K562 (cell line): ENCODE results near the gene ARID5B. TPM values are rescaled to one million over a fixed set of nuclear protein-coding genes. Genes with fewer than 3 reads are reported as not detected.
A peak's percentile ranks its signal among the peaks of the same experiment; 100 is the strongest.

ENCODE experiments used
- ATAC-seq: fragments of 200-7000 bp; cut with Tn5 transposase; 3 replicates; pipeline ENCODE4 v1.9.1; 2020; ENCODE audit warnings: moderate library complexity
- BruUV-seq: library from RNA; stranded (reverse); fragments of 400-500 nt; replicated peaks from 2 replicates; lab custom pipeline; 2021; lab: Mats Ljungman, UMichigan
- CTCF ChIA-PET: fragments of 300-600 bp; formaldehyde crosslinking; extraction: SDS; loops from one replicate; lab custom pipeline; 2021; ENCODE audit warnings: low intra/inter-chr PET ratio; lab: Yijun Ruan, JAX
- POLR2A ChIA-PET: fragments of 300-600, 350-650 bp; sonication (Branson Sonifier 250); formaldehyde crosslinking; extraction: SDS; loops from one replicate; lab custom pipeline; 2021; ENCODE audit warnings: antibody characterized with exemption, inconsistent platforms; lab: Yijun Ruan, JAX
- DNase-seq, 4 experiments: peaks; one replicate each; pipeline versions ENCODE4 v3.0.0 to v3.0.0-alpha.2; 2011 to 2018; ENCODE audit warnings: low spot score in 3 of 4, mixed read lengths in 3 of 4; ENCODE audit errors: extremely low read depth in 1 of 4
- FAIRE-seq: peaks from 2 replicates; lab custom pipeline; 2011; peaks lifted over from hg19 to GRCh38; lab: Jason Lieb, UNC
- H2AFZ ChIP-seq: 2 replicates; pipeline ENCODE4 v1.6.0; 2011; ENCODE audit warnings: low read depth, low read length, control low read depth, inconsistent platforms
- H3K27ac ChIP-seq: fragments of 200-600 bp; 3 replicates; pipeline ENCODE4 v1.8.0; 2011; ENCODE audit warnings: low read depth, mild to moderate bottlenecking, control low read depth, inconsistent platforms, low read length, moderate library complexity, mixed read lengths; ENCODE audit errors: extremely low read depth
- H3K27me3 ChIP-seq, 2 experiments: fragments of 300-600 bp in 1 of 2; 2 replicates in 1 of 2; 3 replicates in 1 of 2; pipeline versions ENCODE4 v1.6.0 to v1.8.0; 2011; ENCODE audit warnings: inconsistent platforms in 2 of 2, low read length in 2 of 2, mild to moderate bottlenecking in 1 of 2, mixed read lengths in 1 of 2, moderate library complexity in 1 of 2; ENCODE audit not compliant: control insufficient read depth in 2 of 2, insufficient read depth in 2 of 2
- H3K36me3 ChIP-seq: fragments of 300-600 bp; 3 replicates; pipeline ENCODE4 v1.8.0; 2011; ENCODE audit warnings: mild to moderate bottlenecking, low read length, inconsistent platforms; ENCODE audit not compliant: control insufficient read depth, insufficient read depth
- H3K4me1 ChIP-seq, 2 experiments: fragments of 200-600 bp in 1 of 2; replicated peaks in 1 of 2; 2 replicates in 1 of 2; 3 replicates in 1 of 2; pipeline versions ENCODE4 v1.5.1 to v1.8.0; 2011; ENCODE audit warnings: inconsistent platforms in 2 of 2, low read length in 2 of 2, mild to moderate bottlenecking in 1 of 2, mixed read lengths in 1 of 2, moderate library complexity in 1 of 2; ENCODE audit not compliant: control insufficient read depth in 2 of 2, insufficient read depth in 2 of 2
- H3K4me2 ChIP-seq: 2 replicates; pipeline ENCODE4 v1.6.1; 2011; ENCODE audit warnings: low read length, control low read depth, inconsistent platforms, mixed read lengths; ENCODE audit not compliant: insufficient read depth
- H3K4me3 ChIP-seq: fragments of 200-600 bp; sonication (generic), shearing (Covaris generic); 2 replicates; pipeline ENCODE4 v1.5.1; 2016; ENCODE audit warnings: control low read depth, inconsistent platforms
- H3K79me2 ChIP-seq: fragments of 200-600 bp; 3 replicates; pipeline ENCODE4 v1.8.0; 2011; ENCODE audit warnings: low read length, inconsistent platforms; ENCODE audit not compliant: control insufficient read depth, insufficient read depth
- H3K9ac ChIP-seq, 2 experiments: 2 replicates each; pipeline versions ENCODE4 v1.6.0 to v1.6.1; 2011; ENCODE audit warnings: low read depth in 2 of 2, low read length in 2 of 2, control low read depth in 1 of 2, inconsistent platforms in 1 of 2, mild to moderate bottlenecking in 1 of 2, mixed read lengths in 1 of 2; ENCODE audit not compliant: insufficient read depth in 1 of 2
- H3K9me1 ChIP-seq: one replicate; pipeline ENCODE4 v1.6.0; 2011; ENCODE audit warnings: inconsistent platforms, mild to moderate bottlenecking, low read length, moderate library complexity; ENCODE audit not compliant: control insufficient read depth, insufficient read depth
- H3K9me3 ChIP-seq: replicated peaks from 2 replicates; pipeline ENCODE4 v1.5.1; 2011; ENCODE audit warnings: low read depth, low read length, inconsistent platforms; ENCODE audit not compliant: control insufficient read depth, insufficient read depth
- H4K20me1 ChIP-seq: replicated peaks from 2 replicates; pipeline ENCODE4 v1.6.1; 2011; ENCODE audit warnings: low read length, inconsistent platforms, mixed read lengths; ENCODE audit not compliant: control insufficient read depth, insufficient read depth
- CXXC5 ChIP-seq: fragments of 250-450 bp; sonication (Bioruptor Pico); IDR thresholded peaks from 2 replicates; pipeline ENCODE4 v1.8.0; 2022; ENCODE audit warnings: inconsistent platforms, mild to moderate bottlenecking, moderate library complexity
- FOSL1 ChIP-seq: fragments of 200-800 bp; sonication (Bioruptor generic); conservative IDR thresholded peaks from 2 replicates; pipeline ENCODE4 v1.6.1; 2016; ENCODE audit warnings: missing genetic modification characterization, missing compliant biosample characterization
- RFX5 ChIP-seq: IDR thresholded peaks from 2 replicates; pipeline ENCODE4 v1.6.1; 2011; ENCODE audit warnings: low read depth, mild to moderate bottlenecking, improper control_type of control experiment, low read length
- STAT5A ChIP-seq: IDR thresholded peaks from 2 replicates; pipeline ENCODE4 v1.6.1; 2012; ENCODE audit warnings: low read length, inconsistent platforms, borderline replicate concordance
- USF2 ChIP-seq: sonication (generic); formaldehyde crosslinking; IDR thresholded peaks from 2 replicates; pipeline ENCODE4 v1.5.0; 2020; ENCODE audit warnings: missing genetic modification reagents
- ZNF511 ChIP-seq: sonication (generic); formaldehyde crosslinking; IDR thresholded peaks from 2 replicates; pipeline ENCODE4 v1.8.0; 2022; ENCODE audit warnings: mild to moderate bottlenecking, missing genetic modification reagents
- WGBS: fragments of 100-300 bp; shearing (Covaris generic); methylation state at CpG from one replicate; pipeline ENCODE4 v1.1.6; 2016; ENCODE audit warnings: low coverage, mixed read lengths; ENCODE audit not compliant: insufficient coverage; ENCODE audit errors: missing lambda C conversion rate; 5-methylcytosine and 5-hydroxymethylcytosine counted together
- in situ Hi-C: fragments of 300-500 bp; cut with MboI; formaldehyde crosslinking; loops from 4 replicates; pipeline ENCODE4 v1.15.0; 2018; ENCODE audit warnings: inconsistent platforms, mixed read lengths
- intact Hi-C: fragments of 100-400 bp; cut with micrococcal nuclease; formaldehyde crosslinking; loops from 2 replicates; pipeline ENCODE4 v1.14.2; 2022
- polyA plus RNA-seq, 8 experiments: library from polyadenylated mRNA; depleted of rRNA in 4 of 8; stranded (reverse) in 5 of 8; unstranded in 3 of 8; fragments of >200 nt; fragmentation: Nextera tagmentation in 2 of 8; fragmentation: Illumina TruSeq in 1 of 8; extraction: Ambion mirVana in 2 of 8; extraction: Trizol in 1 of 8; gene quantifications; 2 replicates each; pipeline versions ENCODE4 v1.2.1 to v1.2.3, GENCODE V29; 2011 to 2014; ENCODE audit warnings: inconsistent platforms in 1 of 8, missing spikeins in 1 of 8
- total RNA-seq, 7 experiments: library from RNA; depleted of rRNA in 6 of 7; stranded (reverse); fragments of >200 nt in 6 of 7; fragmentation: Illumina TruSeq in 2 of 7; extraction: Trizol in 2 of 7; gene quantifications; 2 replicates each; pipeline versions ENCODE4 v1.2.1 to v1.2.3, GENCODE V29; 2011 to 2021; ENCODE audit warnings: low replicate concordance in 1 of 7

The ARID5B gene
- total and polyA plus RNA-seq, 9 of the 15 experiments (the other 6 are each of a cell fraction or from before 2014, with no cell fraction given): 0.48 to 1.6 (median 0.80) TPM

- no peak for DNase-seq
- no peak for FAIRE-seq
- Histone ChIP-seq H4K20me1 (no peaks in the 10 kb centered on the region), H3K9me3 (no peaks in the 10 kb centered on the region), H2AFZ (peak overlapping the region; percentile 48), H3K9me1 (no peaks in the 10 kb centered on the region), H3K27ac (no peak overlapping the region), H3K4me3 (no peak overlapping the region), H3K4me2 (no peak overlapping the region), H3K4me1 (peaks cover 0 to 5% of the 10 kb centered on the region in 2 experiments; a peak in 1 of 5 replicates), H3K36me3 (no peaks in the 10 kb centered on the region), H3K79me2 (no peaks in the 10 kb centered on the region), H3K27me3 (no peaks in the 10 kb centered on the region), H3K9ac (no peak overlapping the region)
- intact Hi-C loops: no loop called here
- WGBS: 17% methylated on average over 3 of the region's 3 CpGs
- ChIA-PET POLR2A (interaction anchor here (0.6 to 0.7 kb wide), 2 partner anchors 233 to 352 kb away, joined by 3 read pairs; no protein-coding TSS in a partner anchor), CTCF (no interaction called here)
- TF ChIP-seq RFX5: no peak
- no peak for TF ChIP-seq ZNF511 (CRISPR knock-in tag)
- no peak for TF ChIP-seq STAT5A
- TF ChIP-seq CXXC5: no peak
- TF ChIP-seq FOSL1 (tag): peak; percentile 71
- no peak for TF ChIP-seq USF2 (CRISPR knock-in tag)
- in situ Hi-C loops: no loop called here
- no TSS peak for BruUV-seq
- no peak; the same call in 2 of the 3 replicates for ATAC-seq
Observed at GRCh38 chr10:61939902-61940301, 38.4 kb downstream of the ARID5B start.
